Osteoblast (primary cell): ENCODE data around the gene SRPK2. TPM values are rescaled to one million over a fixed set of nuclear protein-coding genes. Genes with fewer than 3 reads are reported as not detected.

ENCODE experiments used
- DNase-seq: peaks from one replicate; pipeline ENCODE4 v3.0.0; 2011; ENCODE audit warnings: low spot score, mixed read lengths; ENCODE audit not compliant: insufficient read length; ENCODE audit errors: missing footprints
- H2AFZ ChIP-seq: 2 replicates; pipeline ENCODE4 v1.6.0; 2011; ENCODE audit warnings: mild to moderate bottlenecking, low read length
- H3K27ac ChIP-seq: 2 replicates; pipeline ENCODE4 v1.5.1; 2011; ENCODE audit warnings: mild to moderate bottlenecking, low read depth, low read length, moderate library complexity
- H3K27me3 ChIP-seq: 2 replicates; pipeline ENCODE4 v1.6.0; 2012; ENCODE audit warnings: mild to moderate bottlenecking, control low read depth, inconsistent platforms, low read length, moderate library complexity; ENCODE audit not compliant: insufficient read depth
- H3K36me3 ChIP-seq: 2 replicates; pipeline ENCODE4 v1.5.1; 2011; ENCODE audit warnings: mild to moderate bottlenecking, low read length, control low read depth, moderate library complexity; ENCODE audit not compliant: insufficient read depth
- H3K4me1 ChIP-seq: 2 replicates; pipeline ENCODE4 v1.5.1; 2011; ENCODE audit warnings: mild to moderate bottlenecking, low read length, control low read depth, moderate library complexity; ENCODE audit not compliant: insufficient read depth
- H3K4me2 ChIP-seq: 2 replicates; pipeline ENCODE4 v1.6.0; 2011; ENCODE audit warnings: mild to moderate bottlenecking, low read length; ENCODE audit not compliant: insufficient read depth
- H3K4me3 ChIP-seq: fragments of 200-600 bp; sonication (generic); 3 replicates; pipeline ENCODE4 v1.5.1; 2012; ENCODE audit warnings: mild to moderate bottlenecking, low read length, inconsistent platforms; ENCODE audit not compliant: insufficient read depth
- H3K79me2 ChIP-seq: 2 replicates; pipeline ENCODE4 v1.6.0; 2012; ENCODE audit warnings: mild to moderate bottlenecking, low read length, control low read depth, inconsistent platforms; ENCODE audit not compliant: insufficient read depth
- H3K9me3 ChIP-seq: 2 replicates; pipeline ENCODE4 v1.5.1; 2011; ENCODE audit warnings: low read depth, low read length, control low read depth
- H4K20me1 ChIP-seq: 2 replicates; pipeline ENCODE4 v1.6.0; 2012; ENCODE audit warnings: mild to moderate bottlenecking, low read length, control low read depth; ENCODE audit not compliant: insufficient read depth
- total RNA-seq: library from RNA; depleted of rRNA; stranded (reverse); fragments of >200 nt; gene quantifications from 2 replicates; pipeline ENCODE4 v1.2.3, GENCODE V29; 2012
- TF ChIP-seq, protein P1 (sequence below): IDR thresholded peaks from 2 replicates; pipeline ENCODE4 v1.5.1; 2011; ENCODE audit warnings: mild to moderate bottlenecking, low read depth, low read length, moderate library complexity; ENCODE audit errors: extremely low read depth

The SRPK2 gene
- total RNA-seq, 1 donor: 82.2 TPM

DNA sequence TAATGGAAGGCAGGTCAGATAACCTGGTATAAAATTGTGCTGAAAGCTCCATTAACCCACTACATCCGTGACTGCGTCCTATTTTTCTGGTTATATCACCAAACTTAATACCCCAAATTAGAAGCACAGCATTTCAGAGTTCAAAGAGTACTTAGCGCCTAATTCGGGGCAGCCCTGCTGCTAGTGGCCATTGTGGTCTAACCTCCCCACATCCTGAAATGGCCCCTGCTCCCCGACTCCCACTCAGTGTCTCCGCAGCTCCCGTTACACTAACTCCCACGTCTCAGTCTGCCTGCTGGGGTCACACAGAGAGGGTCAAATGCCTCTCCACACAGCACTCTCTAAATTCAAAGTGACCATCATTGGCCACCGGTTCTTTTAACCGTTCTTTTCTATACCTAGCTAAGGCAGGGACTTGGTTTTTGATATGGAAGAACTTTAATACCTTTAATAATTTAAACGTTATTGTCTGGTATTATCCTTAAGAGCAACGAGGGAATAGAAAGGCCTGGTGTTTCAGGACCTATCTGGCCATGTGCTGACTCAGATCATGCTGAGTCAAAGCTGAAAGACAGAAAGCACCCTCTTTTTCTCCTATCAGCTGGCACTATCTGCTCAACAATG is 257.6 kb downstream of the SRPK2 start:
- TF ChIP-seq, protein P1, sequence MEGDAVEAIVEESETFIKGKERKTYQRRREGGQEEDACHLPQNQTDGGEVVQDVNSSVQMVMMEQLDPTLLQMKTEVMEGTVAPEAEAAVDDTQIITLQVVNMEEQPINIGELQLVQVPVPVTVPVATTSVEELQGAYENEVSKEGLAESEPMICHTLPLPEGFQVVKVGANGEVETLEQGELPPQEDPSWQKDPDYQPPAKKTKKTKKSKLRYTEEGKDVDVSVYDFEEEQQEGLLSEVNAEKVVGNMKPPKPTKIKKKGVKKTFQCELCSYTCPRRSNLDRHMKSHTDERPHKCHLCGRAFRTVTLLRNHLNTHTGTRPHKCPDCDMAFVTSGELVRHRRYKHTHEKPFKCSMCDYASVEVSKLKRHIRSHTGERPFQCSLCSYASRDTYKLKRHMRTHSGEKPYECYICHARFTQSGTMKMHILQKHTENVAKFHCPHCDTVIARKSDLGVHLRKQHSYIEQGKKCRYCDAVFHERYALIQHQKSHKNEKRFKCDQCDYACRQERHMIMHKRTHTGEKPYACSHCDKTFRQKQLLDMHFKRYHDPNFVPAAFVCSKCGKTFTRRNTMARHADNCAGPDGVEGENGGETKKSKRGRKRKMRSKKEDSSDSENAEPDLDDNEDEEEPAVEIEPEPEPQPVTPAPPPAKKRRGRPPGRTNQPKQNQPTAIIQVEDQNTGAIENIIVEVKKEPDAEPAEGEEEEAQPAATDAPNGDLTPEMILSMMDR: no peak
- H4K20me1 ChIP-seq: peaks cover 28% of the 10 kb centered on the region
- H3K4me3 ChIP-seq: no peak overlapping the region
- DNase-seq: peak; percentile 80
- H3K27ac ChIP-seq: peak overlapping the region; percentile 31
- H3K27me3 ChIP-seq: no peaks in the 10 kb centered on the region
- H3K9me3 ChIP-seq: no peaks in the 10 kb centered on the region
- H3K79me2 ChIP-seq: peaks cover 64% of the 10 kb centered on the region
- H3K4me2 ChIP-seq: no peak overlapping the region
- peaks cover 20% of the 10 kb centered on the region for H3K4me1 ChIP-seq
- no peak overlapping the region for H2AFZ ChIP-seq
- H3K36me3 ChIP-seq: peaks cover 11% of the 10 kb centered on the region

DNA sequence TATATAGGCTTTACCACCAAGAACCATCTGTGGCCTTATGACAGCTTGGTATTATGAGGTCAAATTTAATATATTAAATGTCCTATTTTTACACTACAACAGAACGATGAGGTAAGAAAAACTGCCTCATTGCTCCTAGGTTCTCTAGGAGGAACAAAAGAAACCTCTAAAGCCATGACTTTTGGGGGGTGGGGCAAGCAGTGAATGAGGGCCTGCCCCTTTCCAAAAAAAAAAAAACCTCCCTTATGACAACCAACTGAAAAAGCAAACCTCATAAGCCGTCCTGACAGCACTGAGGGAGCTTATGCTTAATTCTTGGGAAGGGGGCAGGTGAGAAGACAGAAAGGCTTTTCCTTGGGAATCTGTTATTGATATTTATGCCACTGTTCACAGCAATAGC is 258.1 kb downstream of the SRPK2 start:
- Histone ChIP-seq H3K27ac (no peak overlapping the region), H3K4me2 (no peak overlapping the region), H4K20me1 (peaks cover 28% of the 10 kb centered on the region), H3K36me3 (peaks cover 15% of the 10 kb centered on the region), H3K27me3 (no peaks in the 10 kb centered on the region), H3K79me2 (peaks cover 61% of the 10 kb centered on the region), H3K9me3 (no peaks in the 10 kb centered on the region), H3K4me3 (no peak overlapping the region), H3K4me1 (peaks cover 20% of the 10 kb centered on the region), H2AFZ (no peak overlapping the region)
- TF ChIP-seq, protein P1: no peak
- DNase-seq: no peak

DNA sequence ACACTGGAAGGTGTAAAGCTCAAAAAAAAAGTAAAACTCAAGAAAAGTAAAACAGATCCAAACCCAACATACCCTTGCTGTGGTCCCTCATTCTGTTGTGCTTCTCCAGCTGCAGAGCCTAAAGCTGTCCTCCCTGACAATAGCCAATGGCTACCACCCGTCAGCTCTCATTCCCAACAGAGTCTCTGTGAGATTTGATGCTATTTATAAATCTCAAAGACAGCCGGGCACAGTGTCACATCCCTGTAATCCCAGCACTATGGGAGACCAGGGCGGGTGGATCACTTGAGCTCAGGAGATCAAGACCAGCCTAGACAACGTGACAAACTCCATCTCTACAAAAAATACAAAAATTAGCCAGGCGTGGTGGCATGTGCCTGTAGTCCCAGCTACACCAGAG is 258.7 kb downstream of the SRPK2 start:
- Histone ChIP-seq H3K4me3 (no peak overlapping the region), H3K79me2 (peaks cover 56% of the 10 kb centered on the region)

DNA sequence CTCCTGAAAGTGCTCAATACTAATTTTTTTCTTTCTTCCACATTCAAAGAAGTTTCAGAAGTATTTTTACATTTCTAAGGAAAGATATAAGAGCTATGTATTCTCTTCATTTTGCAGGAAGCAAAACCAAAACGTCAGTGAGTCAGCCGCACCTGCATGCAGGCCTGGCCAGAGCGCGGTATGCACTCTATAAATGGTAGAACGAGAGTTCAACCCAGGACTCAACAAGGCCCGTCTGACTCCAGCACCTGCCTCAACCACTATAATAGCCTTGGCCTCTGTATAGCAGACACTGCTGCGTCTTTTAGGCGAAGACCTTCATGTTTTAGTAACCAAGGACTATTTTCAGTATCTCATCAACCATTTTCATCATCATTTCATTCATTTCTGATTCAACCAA is 261.5 kb downstream of the SRPK2 start:
- TF ChIP-seq, protein P1: no peak
- Histone ChIP-seq H3K4me1 (peaks cover 19% of the 10 kb centered on the region), H3K4me2 (no peak overlapping the region), H3K27me3 (no peaks in the 10 kb centered on the region), H3K27ac (no peak overlapping the region), H3K4me3 (no peak overlapping the region), H3K36me3 (peaks cover 19% of the 10 kb centered on the region), H3K79me2 (peaks cover 29% of the 10 kb centered on the region), H4K20me1 (peaks cover 19% of the 10 kb centered on the region), H3K9me3 (no peaks in the 10 kb centered on the region), H2AFZ (no peak overlapping the region)
- DNase-seq: no peak

More for the DNA sequence above, 258.7 kb downstream of the SRPK2 start:
- no peak for DNase-seq
- no peaks in the 10 kb centered on the region for H3K9me3 ChIP-seq
- H3K27ac ChIP-seq: no peak overlapping the region
- H4K20me1 ChIP-seq: peaks cover 27% of the 10 kb centered on the region
- no peaks in the 10 kb centered on the region for H3K27me3 ChIP-seq
- H3K4me1 ChIP-seq: peaks cover 20% of the 10 kb centered on the region
- peaks cover 20% of the 10 kb centered on the region for H3K36me3 ChIP-seq
- TF ChIP-seq, protein P1: no peak
- H2AFZ ChIP-seq: no peak overlapping the region
- H3K4me2 ChIP-seq: no peak overlapping the region
